K562 (cell line): Measurements from ENCODE around the gene GRIA1. TPM values are rescaled to one million over a fixed set of nuclear protein-coding genes. Genes with fewer than 3 reads are reported as not detected.

Experiments used
- ATAC-seq: fragments of 200-7000 bp; cut with Tn5 transposase; 3 replicates; pipeline ENCODE4 v1.9.1; 2020; ENCODE audit warnings: moderate library complexity
- BruUV-seq: library from RNA; stranded (reverse); fragments of 400-500 nt; replicated peaks from 2 replicates; lab custom pipeline; 2021; lab: Mats Ljungman, UMichigan
- CTCF ChIA-PET: fragments of 300-600 bp; formaldehyde crosslinking; extraction: SDS; loops from one replicate; lab custom pipeline; 2021; ENCODE audit warnings: low intra/inter-chr PET ratio; lab: Yijun Ruan, JAX
- POLR2A ChIA-PET: fragments of 300-600, 350-650 bp; sonication (Branson Sonifier 250); formaldehyde crosslinking; extraction: SDS; loops from one replicate; lab custom pipeline; 2021; ENCODE audit warnings: antibody characterized with exemption, inconsistent platforms; lab: Yijun Ruan, JAX
- DNase-seq, 4 experiments: peaks; one replicate each; pipeline versions ENCODE4 v3.0.0 to v3.0.0-alpha.2; 2011 to 2018; ENCODE audit warnings: low spot score in 3 of 4, mixed read lengths in 3 of 4; ENCODE audit errors: extremely low read depth in 1 of 4
- FAIRE-seq: peaks from 2 replicates; lab custom pipeline; 2011; peaks lifted over from hg19 to GRCh38; lab: Jason Lieb, UNC
- H2AFZ ChIP-seq: 2 replicates; pipeline ENCODE4 v1.6.0; 2011; ENCODE audit warnings: low read depth, low read length, control low read depth, inconsistent platforms
- H3K27ac ChIP-seq: fragments of 200-600 bp; 3 replicates; pipeline ENCODE4 v1.8.0; 2011; ENCODE audit warnings: low read depth, mild to moderate bottlenecking, control low read depth, inconsistent platforms, low read length, moderate library complexity, mixed read lengths; ENCODE audit errors: extremely low read depth
- H3K27me3 ChIP-seq, 2 experiments: fragments of 300-600 bp in 1 of 2; 2 replicates in 1 of 2; 3 replicates in 1 of 2; pipeline versions ENCODE4 v1.6.0 to v1.8.0; 2011; ENCODE audit warnings: inconsistent platforms in 2 of 2, low read length in 2 of 2, mild to moderate bottlenecking in 1 of 2, mixed read lengths in 1 of 2, moderate library complexity in 1 of 2; ENCODE audit not compliant: control insufficient read depth in 2 of 2, insufficient read depth in 2 of 2
- H3K36me3 ChIP-seq: fragments of 300-600 bp; 3 replicates; pipeline ENCODE4 v1.8.0; 2011; ENCODE audit warnings: mild to moderate bottlenecking, low read length, inconsistent platforms; ENCODE audit not compliant: control insufficient read depth, insufficient read depth
- H3K4me1 ChIP-seq, 2 experiments: fragments of 200-600 bp in 1 of 2; replicated peaks in 1 of 2; 2 replicates in 1 of 2; 3 replicates in 1 of 2; pipeline versions ENCODE4 v1.5.1 to v1.8.0; 2011; ENCODE audit warnings: inconsistent platforms in 2 of 2, low read length in 2 of 2, mild to moderate bottlenecking in 1 of 2, mixed read lengths in 1 of 2, moderate library complexity in 1 of 2; ENCODE audit not compliant: control insufficient read depth in 2 of 2, insufficient read depth in 2 of 2
- H3K4me2 ChIP-seq: 2 replicates; pipeline ENCODE4 v1.6.1; 2011; ENCODE audit warnings: low read length, control low read depth, inconsistent platforms, mixed read lengths; ENCODE audit not compliant: insufficient read depth
- H3K4me3 ChIP-seq: fragments of 200-600 bp; sonication (generic), shearing (Covaris generic); 2 replicates; pipeline ENCODE4 v1.5.1; 2016; ENCODE audit warnings: control low read depth, inconsistent platforms
- H3K79me2 ChIP-seq: fragments of 200-600 bp; 3 replicates; pipeline ENCODE4 v1.8.0; 2011; ENCODE audit warnings: low read length, inconsistent platforms; ENCODE audit not compliant: control insufficient read depth, insufficient read depth
- H3K9ac ChIP-seq, 2 experiments: 2 replicates each; pipeline versions ENCODE4 v1.6.0 to v1.6.1; 2011; ENCODE audit warnings: low read depth in 2 of 2, low read length in 2 of 2, control low read depth in 1 of 2, inconsistent platforms in 1 of 2, mild to moderate bottlenecking in 1 of 2, mixed read lengths in 1 of 2; ENCODE audit not compliant: insufficient read depth in 1 of 2
- H3K9me1 ChIP-seq: one replicate; pipeline ENCODE4 v1.6.0; 2011; ENCODE audit warnings: inconsistent platforms, mild to moderate bottlenecking, low read length, moderate library complexity; ENCODE audit not compliant: control insufficient read depth, insufficient read depth
- H3K9me3 ChIP-seq: replicated peaks from 2 replicates; pipeline ENCODE4 v1.5.1; 2011; ENCODE audit warnings: low read depth, low read length, inconsistent platforms; ENCODE audit not compliant: control insufficient read depth, insufficient read depth
- H4K20me1 ChIP-seq: replicated peaks from 2 replicates; pipeline ENCODE4 v1.6.1; 2011; ENCODE audit warnings: low read length, inconsistent platforms, mixed read lengths; ENCODE audit not compliant: control insufficient read depth, insufficient read depth
- JUNB ChIP-seq: fragments of 450-650 bp; formaldehyde crosslinking; conservative IDR thresholded peaks from 2 replicates; pipeline ENCODE4 v1.4.0; 2020; ENCODE audit warnings: mild to moderate bottlenecking
- KDM2B ChIP-seq: fragments of 250-450 bp; sonication (Bioruptor Pico); IDR thresholded peaks from 2 replicates; pipeline ENCODE4 v1.8.0; 2021; ENCODE audit warnings: mild to moderate bottlenecking, moderate library complexity
- KLF16 ChIP-seq: IDR thresholded peaks from 2 replicates; pipeline ENCODE4 v1.6.1; 2016; ENCODE audit warnings: antibody characterized with exemption
- MECOM ChIP-seq: fragments of 250-450 bp; sonication (Bioruptor Pico); IDR thresholded peaks from 2 replicates; pipeline ENCODE4 v1.8.0; 2022; ENCODE audit warnings: inconsistent platforms
- NCOR1 ChIP-seq: fragments of 450-650 bp; IDR thresholded peaks from 2 replicates; pipeline ENCODE4 v1.6.1; 2016; ENCODE audit warnings: mild to moderate bottlenecking, moderate library complexity
- NKRF ChIP-seq: fragments of 450-650 bp; IDR thresholded peaks from 2 replicates; pipeline ENCODE4 v1.6.1; 2016; ENCODE audit warnings: borderline replicate concordance
- PBX2 ChIP-seq, 2 experiments: IDR thresholded peaks in 1 of 2; conservative IDR thresholded peaks in 1 of 2; 2 replicates each; pipeline ENCODE4 v1.6.1; 2016; ENCODE audit warnings: low read depth in 2 of 2, mild to moderate bottlenecking in 1 of 2, missing compliant biosample characterization in 1 of 2, missing genetic modification characterization in 1 of 2, moderate library complexity in 1 of 2
- PHF20 ChIP-seq: fragments of 450-650 bp; IDR thresholded peaks from 2 replicates; pipeline ENCODE4 v1.6.1; 2018; ENCODE audit not compliant: partially characterized antibody
- RFX1 ChIP-seq: fragments of 450-650 bp; IDR thresholded peaks from 2 replicates; pipeline ENCODE4 v1.6.1; 2016; ENCODE audit warnings: mild to moderate bottlenecking, moderate library complexity
- SRF ChIP-seq, 2 experiments: fragments of 250-450, 450-650 bp in 1 of 2; sonication (Bioruptor Pico) in 1 of 2; sonication (generic) in 1 of 2; formaldehyde crosslinking; IDR thresholded peaks; 2 replicates each; pipeline versions ENCODE4 v1.5.0 to v1.5.1; 2020 to 2022; ENCODE audit warnings: mild to moderate bottlenecking in 1 of 2, missing genetic modification reagents in 1 of 2
- STAT6 ChIP-seq: sonication (generic); formaldehyde crosslinking; IDR thresholded peaks from 2 replicates; pipeline ENCODE4 v1.8.1; 2023; ENCODE audit warnings: mild to moderate bottlenecking, missing genetic modification reagents
- TRIM24 ChIP-seq, 2 experiments: fragments of 450-650 bp; IDR thresholded peaks; 2 replicates each; pipeline ENCODE4 v1.6.1; 2016
- TRIM28 ChIP-seq: fragments of 450-650 bp; IDR thresholded peaks from 2 replicates; pipeline ENCODE4 v1.6.1; 2017
- XRCC4 ChIP-seq: IDR thresholded peaks from one replicate; pipeline ENCODE4 v1.6.1; 2011; ENCODE audit not compliant: insufficient read depth, insufficient read length; ENCODE audit errors: extremely low read depth
- YBX1 ChIP-seq: fragments of 450-650 bp; IDR thresholded peaks from 2 replicates; pipeline ENCODE4 v1.7.1; 2016; ENCODE audit warnings: mild to moderate bottlenecking
- ZNF316 ChIP-seq: fragments of 450-650 bp; IDR thresholded peaks from 2 replicates; pipeline ENCODE4 v1.6.1; 2016
- ZNF354B ChIP-seq: fragments of 250-450 bp; sonication (Bioruptor Pico); IDR thresholded peaks from 2 replicates; pipeline ENCODE4 v1.4.0; 2020
- ZSCAN29 ChIP-seq: fragments of 450-650 bp; IDR thresholded peaks from 2 replicates; pipeline ENCODE4 v1.6.1; 2017
- WGBS: fragments of 100-300 bp; shearing (Covaris generic); methylation state at CpG from one replicate; pipeline ENCODE4 v1.1.6; 2016; ENCODE audit warnings: low coverage, mixed read lengths; ENCODE audit not compliant: insufficient coverage; ENCODE audit errors: missing lambda C conversion rate; 5-methylcytosine and 5-hydroxymethylcytosine counted together
- in situ Hi-C: fragments of 300-500 bp; cut with MboI; formaldehyde crosslinking; loops from 4 replicates; pipeline ENCODE4 v1.15.0; 2018; ENCODE audit warnings: inconsistent platforms, mixed read lengths
- intact Hi-C: fragments of 100-400 bp; cut with micrococcal nuclease; formaldehyde crosslinking; loops from 2 replicates; pipeline ENCODE4 v1.14.2; 2022
- polyA plus RNA-seq, 8 experiments: library from polyadenylated mRNA; depleted of rRNA in 4 of 8; stranded (reverse) in 5 of 8; unstranded in 3 of 8; fragments of >200 nt; fragmentation: Nextera tagmentation in 2 of 8; fragmentation: Illumina TruSeq in 1 of 8; extraction: Ambion mirVana in 2 of 8; extraction: Trizol in 1 of 8; gene quantifications; 2 replicates each; pipeline versions ENCODE4 v1.2.1 to v1.2.3, GENCODE V29; 2011 to 2014; ENCODE audit warnings: inconsistent platforms in 1 of 8, missing spikeins in 1 of 8
- total RNA-seq, 7 experiments: library from RNA; depleted of rRNA in 6 of 7; stranded (reverse); fragments of >200 nt in 6 of 7; fragmentation: Illumina TruSeq in 2 of 7; extraction: Trizol in 2 of 7; gene quantifications; 2 replicates each; pipeline versions ENCODE4 v1.2.1 to v1.2.3, GENCODE V29; 2011 to 2021; ENCODE audit warnings: low replicate concordance in 1 of 7

Gene GRIA1
- total and polyA plus RNA-seq, 9 of the 15 experiments (the other 6 are each of a cell fraction or from before 2014, with no cell fraction given) = not detected

GRCh38 chr5:153742060-153742459 is 251.6 kb downstream of the GRIA1 start:
- ATAC-seq (peak; percentile 96), DNase-seq (peak; percentile 74 to 82 (median 80)), FAIRE-seq (peak; percentile 95)
- H2AFZ ChIP-seq = peak overlapping the region; percentile 70; the same call in 1 of the 2 replicates
- ChIA-PET CTCF (no interaction called here), POLR2A (no interaction called here)
- WGBS = 2% methylated on average over 5 of the region's 5 CpGs
- in situ Hi-C loops = no loop called here
- H3K4me1 ChIP-seq = peaks cover 4 to 26% of the 10 kb centered on the region in 2 experiments; a peak in 2 of 5 replicates
- peak overlapping the region; percentile 13; the same call in 1 of the 2 replicates for H3K4me2 ChIP-seq
- H3K9me3 ChIP-seq = peaks cover 2% of the 10 kb centered on the region; the same call in 1 of the 2 replicates
- H3K27ac ChIP-seq = peak overlapping the region; percentile 74
- no peaks in the 10 kb centered on the region for H3K9me1 ChIP-seq
- H3K36me3 ChIP-seq = no peaks in the 10 kb centered on the region
- H3K27me3 ChIP-seq = no peaks in the 10 kb centered on the region
- intact Hi-C loops = no loop called here
- no peak overlapping the region for H3K4me3 ChIP-seq
- H3K9ac ChIP-seq = no peak overlapping the region
- no peaks in the 10 kb centered on the region for H3K79me2 ChIP-seq
- no peaks in the 10 kb centered on the region for H4K20me1 ChIP-seq
- no TSS peak for BruUV-seq
- TF ChIP-seq ZNF316 = 0 out of 2 replicates have a peak, but pooled peaks have one; percentile 8
- TF ChIP-seq TRIM28 = no peak
- TF ChIP-seq ZSCAN29 = no peak
- peak; percentile 90 for TF ChIP-seq NCOR1
- TF ChIP-seq STAT6 (CRISPR knock-in tag) = no peak
- TF ChIP-seq SRF (CRISPR knock-in tag; IDR thresholded peaks at IDR 0.05) = 0 out of 4 replicates have a peak, but pooled peaks of 1 of the 2 experiments have one; percentile 25
- TF ChIP-seq KDM2B (CRISPR knock-in tag) = no peak
- no peak for TF ChIP-seq XRCC4
- no peak; the same call in 1 of the 2 replicates for TF ChIP-seq NKRF
- TF ChIP-seq ZNF354B = no peak
- peak; percentile 39; the same call in 1 of the 2 replicates for TF ChIP-seq RFX1
- 0 out of 2 replicates have a peak, but pooled peaks have one; percentile 32 for TF ChIP-seq KLF16
- TF ChIP-seq PBX2 (CRISPR knock-in tag; IDR thresholded peaks at IDR 0.05; ENCODE audit: low read depth) = no peak
- peak; percentile 77 for TF ChIP-seq PBX2 (tag; conservative IDR thresholded peaks at IDR 0.05; ENCODE audit: low read depth)
- no peak for TF ChIP-seq PHF20
- TF ChIP-seq YBX1 = no peak
- TF ChIP-seq TRIM24 (IDR thresholded peaks at IDR 0.05) = peak; percentile 83 to 84
- TF ChIP-seq MECOM (CRISPR knock-in tag) = 0 out of 2 replicates have a peak, but pooled peaks have one; percentile 18
- TF ChIP-seq JUNB = no peak
